Kidney (tissue), 14 donors: Measurements from ENCODE around the gene BAHD1. TPM values are rescaled to one million over a fixed set of nuclear protein-coding genes. Genes with fewer than 3 reads are reported as not detected.

Experiments used
- DNase-seq, 5 donors: peaks; one replicate each; pipeline ENCODE4 v3.0.0-alpha.2; 2013 to 2020
- FAIRE-seq: peaks from 2 replicates; lab custom pipeline; 2012; peaks lifted over from hg19 to GRCh38; lab: Jason Lieb, UNC
- H3K27ac ChIP-seq, 2 donors: one replicate each; pipeline ENCODE4 v1.7.0; 2013; ENCODE audit warnings: low read depth in 2 of 2, low read length in 2 of 2, inconsistent platforms in 1 of 2
- H3K27me3 ChIP-seq: one replicate; pipeline ENCODE4 v1.7.1; 2013; ENCODE audit warnings: low read length, inconsistent platforms; ENCODE audit not compliant: control insufficient read depth, insufficient read depth
- H3K36me3 ChIP-seq, 3 donors: one replicate each; pipeline versions ENCODE4 v1.7.0 to v1.7.1; 2013; ENCODE audit warnings: low read length in 3 of 3, control low read depth in 1 of 3, inconsistent platforms in 1 of 3; ENCODE audit not compliant: insufficient read depth in 3 of 3, control insufficient read depth in 2 of 3
- H3K4me1 ChIP-seq, 3 donors: one replicate each; pipeline versions ENCODE4 v1.7.0 to v1.7.1; 2013; ENCODE audit warnings: low read length in 3 of 3, inconsistent platforms in 1 of 3, low read depth in 1 of 3; ENCODE audit not compliant: control insufficient read depth in 2 of 3, insufficient read depth in 2 of 3
- H3K4me3 ChIP-seq, 3 donors: one replicate each; pipeline versions ENCODE4 v1.7.0 to v1.8.1; 2013; ENCODE audit warnings: low read length in 3 of 3, control low read depth in 1 of 3, inconsistent platforms in 1 of 3
- H3K9ac ChIP-seq, 3 donors: one replicate each; pipeline versions ENCODE4 v1.7.0 to v1.7.1; 2013; ENCODE audit warnings: low read length in 3 of 3, control low read depth in 1 of 3, inconsistent platforms in 1 of 3
- H3K9me3 ChIP-seq, 3 donors: one replicate each; pipeline versions ENCODE4 v1.7.0 to v1.7.1; 2013; ENCODE audit warnings: low read length in 3 of 3, control low read depth in 1 of 3, inconsistent platforms in 1 of 3; ENCODE audit not compliant: control insufficient read depth in 2 of 3, insufficient read depth in 1 of 3
- intact Hi-C: fragments of 100-400 bp; cut with DNase I; formaldehyde crosslinking; loops from one replicate; pipeline ENCODE4 v1.11.1; 2022
- polyA plus RNA-seq: library from polyadenylated mRNA; stranded (reverse); fragments of 350-450 nt; fragmentation: Illumina TruSeq; extraction: RNeasy Lipid Tissue Mini Kit (QIAGEN cat#74804); gene quantifications from one replicate; pipeline ENCODE4 v1.2.3, GENCODE V29; 2014; ENCODE audit warnings: low read depth, low replicate concordance; ENCODE audit not compliant: insufficient read depth
- total RNA-seq: library from RNA; stranded (reverse); fragmentation: NEBNext Ultra II Directional; extraction: Animal tissue kit (Norgen Biotek cat#: 25700); gene quantifications from one replicate; pipeline ENCODE4 v1.2.1, GENCODE V29; 2021
- TF ChIP-seq, protein P1 (sequence below): IDR thresholded peaks from 3 replicates; pipeline ENCODE4 v1.5.1; 2012; ENCODE audit warnings: mild to moderate bottlenecking, moderate library complexity, borderline replicate concordance; ENCODE audit not compliant: insufficient read depth; ENCODE audit errors: extremely low read depth
- donor health status: control.
- donor health status: control.
- donor health status: control.
- donor health status: control.
- donor health status: control.
- donor health status: DM: yes; HTN: yes; CAD: no.
- donor health status: Normal renal cell carcinoma (clear cell type).

Gene BAHD1
- total and polyA plus RNA-seq, 2 donors from 2014 or later: 13.3 to 28.4 TPM

DNA sequence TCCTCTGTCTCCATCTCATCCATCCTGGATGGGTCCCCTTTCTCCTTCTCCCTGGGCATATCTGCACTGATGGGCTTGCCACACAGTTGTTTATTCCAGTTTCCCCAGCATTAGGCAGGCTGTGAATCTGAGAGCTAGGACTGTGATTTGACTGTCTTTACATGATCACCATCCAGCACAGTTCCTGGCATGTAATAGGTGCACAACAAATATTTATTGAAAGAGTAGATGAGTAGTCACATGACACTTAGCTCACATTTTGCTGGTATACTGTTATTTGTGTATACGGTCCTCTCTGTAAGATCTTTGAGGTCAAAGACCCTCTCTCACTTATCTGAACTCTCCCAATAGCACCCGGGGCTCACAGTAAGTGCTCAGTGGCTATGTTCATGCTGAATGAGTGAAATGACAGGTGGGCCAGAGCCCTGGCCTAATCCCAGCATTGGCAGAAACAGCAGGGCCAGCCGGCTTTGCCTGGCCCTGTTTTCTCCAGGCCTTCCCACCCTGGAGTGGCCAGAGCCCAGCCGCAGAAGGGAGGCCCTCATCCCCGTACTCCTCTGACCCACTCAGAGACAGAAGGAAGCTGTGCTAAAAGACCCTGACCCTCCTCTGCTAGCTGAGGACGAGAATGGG is 16.2 kb upstream of the BAHD1 start:
- no peaks in the 10 kb centered on the region for H3K36me3 ChIP-seq
- H3K4me1 ChIP-seq: peaks cover 0 to 13% (median 12%) of the 10 kb centered on the region in 3 donors
- H3K4me3 ChIP-seq: no peak overlapping the region
- H3K27ac ChIP-seq: no peak overlapping the region
- no peak for DNase-seq
- TF ChIP-seq, protein P1, sequence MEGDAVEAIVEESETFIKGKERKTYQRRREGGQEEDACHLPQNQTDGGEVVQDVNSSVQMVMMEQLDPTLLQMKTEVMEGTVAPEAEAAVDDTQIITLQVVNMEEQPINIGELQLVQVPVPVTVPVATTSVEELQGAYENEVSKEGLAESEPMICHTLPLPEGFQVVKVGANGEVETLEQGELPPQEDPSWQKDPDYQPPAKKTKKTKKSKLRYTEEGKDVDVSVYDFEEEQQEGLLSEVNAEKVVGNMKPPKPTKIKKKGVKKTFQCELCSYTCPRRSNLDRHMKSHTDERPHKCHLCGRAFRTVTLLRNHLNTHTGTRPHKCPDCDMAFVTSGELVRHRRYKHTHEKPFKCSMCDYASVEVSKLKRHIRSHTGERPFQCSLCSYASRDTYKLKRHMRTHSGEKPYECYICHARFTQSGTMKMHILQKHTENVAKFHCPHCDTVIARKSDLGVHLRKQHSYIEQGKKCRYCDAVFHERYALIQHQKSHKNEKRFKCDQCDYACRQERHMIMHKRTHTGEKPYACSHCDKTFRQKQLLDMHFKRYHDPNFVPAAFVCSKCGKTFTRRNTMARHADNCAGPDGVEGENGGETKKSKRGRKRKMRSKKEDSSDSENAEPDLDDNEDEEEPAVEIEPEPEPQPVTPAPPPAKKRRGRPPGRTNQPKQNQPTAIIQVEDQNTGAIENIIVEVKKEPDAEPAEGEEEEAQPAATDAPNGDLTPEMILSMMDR: no peak
- intact Hi-C loops: loop anchor here (10.0 kb wide), 1 partner anchor 150 kb away; no protein-coding TSS in a partner anchor
- no peaks in the 10 kb centered on the region for H3K27me3 ChIP-seq
- no peak for FAIRE-seq
- no peak overlapping the region for H3K9ac ChIP-seq
- H3K9me3 ChIP-seq: no peaks in the 10 kb centered on the region

DNA sequence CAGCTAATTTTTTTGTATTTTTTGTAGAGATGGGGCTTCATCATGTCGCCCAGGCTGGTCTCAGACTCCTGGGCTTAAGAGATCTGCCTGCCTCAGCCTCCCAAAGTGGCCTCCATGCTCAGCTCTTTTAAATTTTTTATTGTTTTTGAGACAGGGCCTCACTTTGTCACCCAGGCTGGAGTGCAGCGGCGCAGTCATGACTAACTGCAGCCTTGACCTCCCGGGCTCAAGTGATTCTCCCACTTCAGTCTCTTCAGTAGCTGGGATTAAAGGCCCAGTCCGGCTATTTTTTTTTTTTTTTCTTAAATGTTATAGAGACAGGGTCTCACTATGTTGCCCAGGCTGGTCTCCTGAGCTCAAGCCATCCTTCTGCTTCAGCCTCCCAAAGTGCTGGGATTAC is 15.1 kb upstream of the BAHD1 start:
- TF ChIP-seq, protein P1: no peak
- FAIRE-seq (no peak), DNase-seq (peak in 1 of 5 donors; percentile 13)
- H3K27me3 ChIP-seq: no peaks in the 10 kb centered on the region
- peaks cover 0 to 6% (median 6%) of the 10 kb centered on the region in 3 donors for H3K4me1 ChIP-seq
- H3K4me3 ChIP-seq: no peak overlapping the region
- H3K9me3 ChIP-seq: no peaks in the 10 kb centered on the region
- H3K36me3 ChIP-seq: no peaks in the 10 kb centered on the region
- intact Hi-C loops: loop anchor here (10.0 kb wide), 1 partner anchor 151 kb away; no protein-coding TSS in a partner anchor
- no peak overlapping the region for H3K27ac ChIP-seq
- H3K9ac ChIP-seq: no peak overlapping the region

DNA sequence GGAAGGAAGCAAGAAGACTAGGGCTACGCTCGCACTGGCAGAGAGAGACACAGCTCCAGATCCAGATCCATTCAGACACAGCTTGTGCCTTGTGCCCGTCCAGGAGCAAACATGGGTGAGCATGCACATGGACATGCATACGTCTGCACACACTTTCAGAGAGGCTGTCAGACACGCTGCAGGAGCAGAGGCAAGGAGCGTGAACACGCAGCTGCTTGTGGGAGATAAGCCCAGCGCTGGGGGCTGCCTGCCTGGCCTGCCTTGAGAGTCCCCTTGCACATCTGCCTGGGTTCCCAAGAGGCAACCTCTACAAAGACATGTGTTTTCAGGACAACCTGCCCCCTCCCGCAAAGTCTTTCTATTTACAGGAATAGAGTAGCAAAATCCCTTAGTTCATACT is 13.6 kb upstream of the BAHD1 start:
- no peaks in the 10 kb centered on the region for H3K9me3 ChIP-seq
- TF ChIP-seq, protein P1: no peak
- H3K36me3 ChIP-seq: no peaks in the 10 kb centered on the region
- H3K27me3 ChIP-seq: no peaks in the 10 kb centered on the region
- H3K4me3 ChIP-seq: no peak overlapping the region
- intact Hi-C loops: loop anchor here (10.0 kb wide), 1 partner anchor 152 kb away; no protein-coding TSS in a partner anchor
- no peak for DNase-seq
- FAIRE-seq: no peak
- H3K27ac ChIP-seq: no peak overlapping the region
- no peak overlapping the region for H3K9ac ChIP-seq
- H3K4me1 ChIP-seq: no peaks in the 10 kb centered on the region
